Motor neuron (in vitro differentiated cells): ENCODE results near the gene OR2A1. TPM values are rescaled to one million over a fixed set of nuclear protein-coding genes. Genes with fewer than 3 reads are reported as not detected.
"Not testable (repeated sequence)": the region's sequence is repeated elsewhere in the genome, so short reads cannot be mapped to it uniquely, and the experiment has no call there.

Experiments used
- ATAC-seq, 8 experiments: fragments of 200-7000 bp; cut with Tn5 transposase; replicated peaks in 6 of 8; 2 replicates each; pipeline ENCODE4 v1.8.0; 2021; ENCODE audit warnings: mild to moderate bottlenecking in 8 of 8, moderate library complexity in 8 of 8
- H3K27ac ChIP-seq, 2 donors: fragments of 250-450 bp; sonication (Bioruptor Pico); 2 replicates each; pipeline ENCODE4 v1.9.0; 2021; ENCODE audit warnings: antibody characterized with exemption in 2 of 2, mild to moderate bottlenecking in 2 of 2, moderate library complexity in 1 of 2
- H3K4me1 ChIP-seq, 2 donors: fragments of 250-450 bp; sonication (Bioruptor Pico); replicated peaks in 1 of 2; 2 replicates each; pipeline ENCODE4 v1.6.1; 2021; ENCODE audit warnings: antibody characterized with exemption in 2 of 2, mild to moderate bottlenecking in 2 of 2, moderate library complexity in 1 of 2
- H3K4me3 ChIP-seq, 5 donors: fragments of 250-450 bp; sonication (Bioruptor Pico); 2 replicates each; pipeline ENCODE4 v1.9.0; 2021; ENCODE audit warnings: antibody characterized with exemption in 5 of 5, mild to moderate bottlenecking in 5 of 5, moderate library complexity in 4 of 5
- WGBS, 10 experiments: fragments of 450-650 bp; shearing (Covaris generic); methylation state at CpG; one replicate each; pipeline ENCODE4 v1.0.0; 2022; 5-methylcytosine and 5-hydroxymethylcytosine counted together
- in situ Hi-C, 9 experiments: fragments of 400-800 bp; cut with MboI; loops; one replicate each; pipeline ENCODE4 v1.15.0; 2021; ENCODE audit warnings: low sequenced_read_pairs in 9 of 9, low pct_unique_long_range_greater_than_20kb in 2 of 9; ENCODE audit not compliant: unreplicated experiment in 9 of 9
- total RNA-seq, 8 experiments: library from RNA; unstranded; fragments of 300-600 nt; gene quantifications; 2 replicates each; pipeline versions ENCODE4 v1.2.3 to v1.2.4, GENCODE V29; 2022

OR2A1 gene
- total RNA-seq, 8 experiments from 2014 or later: under 0.01 to 0.62 (median 0.17) TPM; not detected in 1

GRCh38 chr7:144302578-144303303 lies 9.5 kb upstream of the OR2A1 start:
- in situ Hi-C loops, H3K4me3 ChIP-seq, H3K4me1 ChIP-seq, H3K27ac ChIP-seq: not testable (repeated sequence)
- no CpG with 5 or more reads among the region's 1 CpG for WGBS, 10 experiments
- peak in 4 of 8 experiments; percentile 23 to 91 (median 58) for ATAC-seq

DNA sequence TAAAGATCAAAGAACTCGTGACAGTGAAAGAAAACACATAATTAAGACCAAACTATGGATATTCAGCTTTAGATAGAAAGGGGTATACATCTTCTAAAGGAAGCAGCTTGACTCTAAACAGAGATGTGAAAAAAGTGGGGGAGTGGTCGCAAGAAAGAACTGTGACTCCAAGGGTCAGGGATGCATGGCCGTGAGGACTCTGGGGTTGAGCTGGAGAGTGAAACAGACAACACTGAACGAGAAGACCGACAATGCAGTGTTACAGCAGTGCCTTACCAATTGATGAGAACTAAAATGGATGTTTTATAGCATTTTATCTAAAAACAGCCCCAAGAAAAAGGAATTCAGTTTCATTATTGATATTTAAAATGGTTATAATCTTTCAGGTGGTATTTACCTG lies 8.6 kb upstream of the OR2A1 start:
- H3K4me1 ChIP-seq, H3K27ac ChIP-seq, ATAC-seq, H3K4me3 ChIP-seq, in situ Hi-C loops: not testable (repeated sequence)
- WGBS, 10 experiments: no CpG with 5 or more reads among the region's 5 CpGs

GRCh38 chr7:144305156-144305555 lies 7.1 kb upstream of the OR2A1 start:
- H3K4me1 ChIP-seq, H3K27ac ChIP-seq, ATAC-seq, H3K4me3 ChIP-seq, in situ Hi-C loops: not testable (repeated sequence)
- no CpG with 5 or more reads among the region's 2 CpGs for WGBS, 10 experiments

DNA sequence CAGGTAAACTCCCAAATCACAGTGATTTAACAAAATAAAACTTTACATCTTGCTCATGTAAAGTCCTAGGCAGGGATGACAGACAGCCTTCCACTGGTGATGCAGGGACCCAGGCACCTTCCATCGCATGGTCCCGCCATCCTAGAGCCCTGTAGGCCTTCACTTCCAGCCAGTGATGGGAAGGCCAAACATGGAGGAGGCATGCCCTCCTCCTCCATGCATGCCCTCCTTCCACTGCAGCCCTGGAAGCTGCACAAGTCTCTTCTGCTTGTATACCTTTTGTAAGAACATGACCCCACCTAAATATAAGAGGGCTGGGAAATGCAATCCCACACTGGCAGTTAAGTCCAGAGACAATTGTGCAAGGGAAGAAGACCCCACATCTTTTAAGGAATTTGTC lies 2.5 kb upstream of the OR2A1 start:
- H3K4me3 ChIP-seq, H3K27ac ChIP-seq, H3K4me1 ChIP-seq, ATAC-seq, in situ Hi-C loops: not testable (repeated sequence)
- no CpG with 5 or more reads among the region's 2 CpGs for WGBS, 10 experiments

DNA sequence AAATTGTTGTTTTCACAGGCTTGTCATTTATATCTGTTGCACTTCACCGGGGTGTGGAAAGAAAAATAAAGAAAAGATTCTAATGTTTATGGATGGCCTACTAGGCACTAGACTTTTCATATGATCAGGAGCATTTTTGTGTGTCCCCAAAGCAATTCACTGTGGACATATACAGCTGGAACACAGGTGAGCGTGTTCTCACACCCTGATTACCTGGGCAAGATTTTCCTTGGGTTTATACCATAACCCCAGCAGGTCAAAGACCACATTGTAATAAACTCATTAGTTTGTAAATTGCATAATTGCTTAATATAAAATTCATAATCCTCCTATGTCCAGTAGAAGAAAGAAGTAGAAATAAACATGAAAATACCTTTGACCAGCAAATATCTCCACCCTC lies 1.0 kb upstream of the OR2A1 start:
- H3K4me1 ChIP-seq, H3K27ac ChIP-seq, in situ Hi-C loops, ATAC-seq, H3K4me3 ChIP-seq: not testable (repeated sequence)
- WGBS, 10 experiments: no CpG with 5 or more reads among the region's 2 CpGs

- ATAC-seq, H3K4me1 ChIP-seq, H3K27ac ChIP-seq, in situ Hi-C loops, H3K4me3 ChIP-seq: not testable (repeated sequence)
- WGBS, 10 experiments: no CpG with 5 or more reads among the region's 1 CpG
These were observed 5.3 kb downstream of the OR2A1 start for GRCh38 chr7:144317537-144317936.

DNA sequence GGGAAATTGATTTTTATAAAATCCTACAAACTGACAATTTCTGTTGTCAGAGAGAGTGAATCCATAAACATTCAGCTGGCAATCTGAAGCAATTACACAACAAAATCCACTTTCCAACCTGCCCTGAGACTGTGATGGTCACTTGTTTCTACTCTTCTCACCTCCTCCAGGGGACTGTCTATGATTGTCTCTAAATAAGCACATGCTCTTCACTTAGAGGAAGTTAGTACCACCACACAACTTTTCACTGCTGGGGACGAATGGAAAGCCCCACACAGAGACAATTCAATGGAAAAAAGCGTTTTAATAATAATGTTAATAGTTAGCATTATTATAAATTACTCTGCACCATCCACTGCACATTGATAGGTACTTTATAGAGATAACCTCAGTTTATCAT lies 7.3 kb downstream of the OR2A1 start:
- H3K4me3 ChIP-seq, in situ Hi-C loops, ATAC-seq, H3K4me1 ChIP-seq, H3K27ac ChIP-seq: not testable (repeated sequence)
- no CpG with 5 or more reads among the region's 2 CpGs for WGBS, 10 experiments

- H3K4me3 ChIP-seq, in situ Hi-C loops, ATAC-seq, H3K4me1 ChIP-seq, H3K27ac ChIP-seq: not testable (repeated sequence)
- no CpG with 5 or more reads among the region's 3 CpGs for WGBS, 10 experiments
These were observed 9.5 kb downstream of the OR2A1 start for GRCh38 chr7:144321677-144322206.

GRCh38 chr7:144323359-144323758 lies 11.1 kb downstream of the OR2A1 start:
- H3K4me3 ChIP-seq, H3K27ac ChIP-seq, H3K4me1 ChIP-seq, in situ Hi-C loops, ATAC-seq: not testable (repeated sequence)
- WGBS, 10 experiments: no CpG with 5 or more reads among the region's 4 CpGs

DNA sequence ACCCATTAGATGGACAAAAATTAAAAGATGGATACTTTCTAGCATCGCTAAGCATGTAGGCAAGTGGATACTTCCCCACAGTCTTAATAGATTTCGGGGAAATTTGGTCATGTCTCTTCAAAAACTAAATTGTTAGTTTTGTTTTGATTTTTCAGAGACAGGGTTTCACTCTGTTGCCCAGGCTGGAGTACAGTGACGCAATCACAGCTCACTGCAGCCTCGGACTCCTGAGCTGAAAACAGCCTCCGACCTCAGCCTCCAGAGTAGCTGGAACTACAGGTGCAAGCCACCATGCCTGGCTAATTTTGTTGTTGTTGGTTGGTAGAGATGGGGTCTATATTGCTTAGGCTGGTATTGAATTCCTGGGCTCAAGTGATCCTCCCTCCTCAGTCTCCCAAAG lies 13.6 kb downstream of the OR2A1 start:
- H3K4me3 ChIP-seq, H3K4me1 ChIP-seq, in situ Hi-C loops, ATAC-seq, H3K27ac ChIP-seq: not testable (repeated sequence)
- no CpG with 5 or more reads among the region's 5 CpGs for WGBS, 10 experiments

DNA sequence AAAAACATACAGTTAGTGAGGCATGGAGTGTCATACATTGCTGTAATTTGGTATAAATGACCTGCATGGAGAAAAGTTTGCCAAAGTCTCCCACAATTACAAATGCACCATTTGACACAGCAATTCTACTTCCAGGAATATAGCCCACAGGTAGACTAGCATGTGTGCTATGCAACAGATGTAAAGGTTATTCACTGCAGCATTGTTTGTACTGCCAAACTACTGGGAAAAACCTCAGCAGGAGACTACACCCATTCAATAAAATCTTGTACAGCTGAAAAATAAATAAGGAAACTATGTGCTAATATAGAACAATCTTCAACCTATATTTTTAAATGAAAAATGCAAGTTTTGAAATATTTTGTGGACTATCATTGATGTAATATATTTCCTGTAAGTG lies 17.8 kb downstream of the OR2A1 start:
- H3K4me1 ChIP-seq, in situ Hi-C loops, ATAC-seq: not testable (repeated sequence)

GRCh38 chr7:144331221-144331995 lies 19.2 kb downstream of the OR2A1 start:
- ATAC-seq: peak; percentile 50 to 98 (median 58)
- in situ Hi-C loops, H3K4me3 ChIP-seq, H3K4me1 ChIP-seq, H3K27ac ChIP-seq: not testable (repeated sequence)
- no CpG with 5 or more reads among the region's 9 CpGs for WGBS, 10 experiments

More for the DNA sequence above, 17.8 kb downstream of the OR2A1 start:
- H3K4me3 ChIP-seq, H3K27ac ChIP-seq: not testable (repeated sequence)

GRCh38 chr7:144331996-144332288 lies 19.7 kb downstream of the OR2A1 start:
- H3K27ac ChIP-seq, H3K4me3 ChIP-seq, in situ Hi-C loops, ATAC-seq, H3K4me1 ChIP-seq: not testable (repeated sequence)
- WGBS, 10 experiments: no CpG with 5 or more reads among the region's 2 CpGs

DNA sequence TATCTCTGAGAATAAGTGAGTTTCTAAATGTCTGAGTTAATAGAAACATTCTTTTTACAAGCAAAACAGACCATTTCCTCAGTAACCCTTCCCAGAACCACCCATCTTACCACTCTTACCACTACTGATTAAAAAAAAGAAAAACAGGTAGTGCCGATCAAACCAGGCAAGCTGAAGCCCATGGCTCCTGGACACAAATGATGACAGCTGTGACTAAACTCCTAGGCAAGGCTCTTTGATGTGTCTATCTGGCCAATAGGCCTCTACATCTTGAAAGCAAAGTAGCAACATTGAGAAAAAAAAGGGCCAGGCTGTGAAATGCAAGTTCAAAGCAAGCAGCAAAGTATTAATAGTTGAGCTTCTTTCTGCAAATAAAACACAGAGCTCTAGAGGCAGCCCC lies 36.4 kb downstream of the OR2A1 start:
- H3K4me3 ChIP-seq, H3K27ac ChIP-seq, H3K4me1 ChIP-seq, in situ Hi-C loops, ATAC-seq: not testable (repeated sequence)
- no CpG with 5 or more reads among the region's 1 CpG for WGBS, 10 experiments
